Sigmoid colon (tissue), 7 donors: ENCODE data around the gene SMARCC1. TPM values are rescaled to one million over a fixed set of nuclear protein-coding genes. Genes with fewer than 3 reads are reported as not detected.
A peak's percentile ranks its signal among the peaks of the same experiment; 100 is the strongest.

Experiments used
- DNase-seq: peaks from one replicate; pipeline ENCODE4 v3.0.0-alpha.2; 2019
- H3K27ac ChIP-seq, 4 donors: fragments of 200-600 bp; sonication (generic); one replicate each; pipeline ENCODE4 v1.5.1; 2016 to 2019; ENCODE audit warnings: mild to moderate bottlenecking in 1 of 4
- H3K27me3 ChIP-seq, 3 donors: fragments of 200-600 bp; sonication (generic); one replicate each; pipeline ENCODE4 v1.5.1; 2019; ENCODE audit warnings: mild to moderate bottlenecking in 1 of 3
- H3K36me3 ChIP-seq, 4 donors: fragments of 200-600 bp; sonication (generic); one replicate each; pipeline ENCODE4 v1.5.1; 2016 to 2019
- H3K4me1 ChIP-seq, 4 donors: fragments of 200-600 bp; sonication (generic); one replicate each; pipeline ENCODE4 v1.5.1; 2017 to 2019
- H3K4me3 ChIP-seq, 4 donors: fragments of 200-600 bp; sonication (generic); one replicate each; pipeline ENCODE4 v1.5.1; 2017 to 2019; ENCODE audit warnings: mild to moderate bottlenecking in 2 of 4, moderate library complexity in 1 of 4
- H3K9me3 ChIP-seq, 4 donors: fragments of 200-600 bp in 3 of 4; sonication (generic) in 3 of 4; one replicate each; pipeline versions ENCODE4 v1.5.1 to v1.6.1; 2013 to 2019
- EP300 ChIP-seq, 4 donors: sonication (generic); formaldehyde crosslinking; IDR thresholded peaks; one replicate each; pipeline ENCODE4 v1.6.1; 2017; ENCODE audit warnings: antibody characterized with exemption in 4 of 4
- POLR2A ChIP-seq, 2 donors: fragments of 450-650 bp; IDR thresholded peaks; one replicate each; pipeline ENCODE4 v1.6.1; 2016; ENCODE audit warnings: antibody characterized with exemption in 2 of 2, mild to moderate bottlenecking in 2 of 2, moderate library complexity in 2 of 2
- POLR2AphosphoS5 ChIP-seq, 4 donors: sonication (generic); formaldehyde crosslinking; IDR thresholded peaks; one replicate each; pipeline ENCODE4 v1.6.1; 2017; ENCODE audit warnings: antibody characterized with exemption in 4 of 4
- WGBS, 2 donors: extraction: QIAGEN DNeasy Blood & Tissue Kit; methylation state at CpG; one replicate each; pipeline ENCODE4 v1.1.7; 2013; 5-methylcytosine and 5-hydroxymethylcytosine counted together
- intact Hi-C: fragments of 100-400 bp; cut with DNase I; formaldehyde crosslinking; loops from one replicate; pipeline ENCODE4 v1.15.1; 2023
- polyA plus RNA-seq, 3 donors: library from polyadenylated mRNA; stranded (reverse); fragments of 200-250 nt; gene quantifications; one replicate each; pipeline ENCODE4 v1.2.3, GENCODE V29; 2013
- total RNA-seq, 4 donors: library from RNA; depleted of rRNA; stranded (reverse); fragments of >200 nt; gene quantifications; one replicate each; pipeline ENCODE4 v1.1.0, GENCODE V29; 2016
- TF ChIP-seq, protein P1 (sequence below), 4 experiments: fragments of 450-650 bp in 3 of 4; fragments of 200-600 bp in 1 of 4; IDR thresholded peaks; one replicate each; pipeline ENCODE4 v1.5.1; 2016 to 2019; ENCODE audit warnings: antibody characterized with exemption in 4 of 4, mild to moderate bottlenecking in 3 of 4, moderate library complexity in 2 of 4
- donor health status: healthy with polysubstance abuse.
- donor health status: Bipolar disorder and iron deficiency.
- donor health status: healthy.

Gene SMARCC1
- total and polyA plus RNA-seq, 7 donors, result 11.1 to 57.3 (median 43.9) TPM

DNA sequence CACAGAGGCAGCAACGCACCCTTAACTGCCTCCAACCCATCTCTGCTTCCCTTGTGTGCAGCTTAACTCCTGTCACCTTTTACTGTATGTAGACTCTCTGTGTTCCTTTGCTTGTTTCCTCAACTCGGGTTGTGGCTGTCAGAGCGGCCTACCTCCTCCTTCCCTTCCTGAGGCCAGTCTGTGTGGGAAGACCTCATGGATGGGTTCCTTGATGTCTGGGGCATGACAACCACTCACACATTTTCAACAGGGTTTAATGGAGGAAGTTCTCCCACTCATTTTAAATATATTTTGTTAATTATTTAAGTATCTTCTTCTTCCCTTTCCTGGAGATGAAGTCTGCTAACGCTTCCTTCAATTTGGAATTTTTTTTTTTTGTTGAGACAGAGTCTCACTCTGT is 201.2 kb downstream of the SMARCC1 start:
- intact Hi-C loops, result no loop called here
- H3K9me3 ChIP-seq, result no peaks in the 10 kb centered on the region
- 70 to 76% methylated on average over 4 of the region's 4 CpGs for WGBS, 2 donors
- TF ChIP-seq POLR2AphosphoS5 (IDR thresholded peaks at IDR 0.05), result no peak
- TF ChIP-seq POLR2A (IDR thresholded peaks at IDR 0.05), result no peak
- TF ChIP-seq, protein P1, sequence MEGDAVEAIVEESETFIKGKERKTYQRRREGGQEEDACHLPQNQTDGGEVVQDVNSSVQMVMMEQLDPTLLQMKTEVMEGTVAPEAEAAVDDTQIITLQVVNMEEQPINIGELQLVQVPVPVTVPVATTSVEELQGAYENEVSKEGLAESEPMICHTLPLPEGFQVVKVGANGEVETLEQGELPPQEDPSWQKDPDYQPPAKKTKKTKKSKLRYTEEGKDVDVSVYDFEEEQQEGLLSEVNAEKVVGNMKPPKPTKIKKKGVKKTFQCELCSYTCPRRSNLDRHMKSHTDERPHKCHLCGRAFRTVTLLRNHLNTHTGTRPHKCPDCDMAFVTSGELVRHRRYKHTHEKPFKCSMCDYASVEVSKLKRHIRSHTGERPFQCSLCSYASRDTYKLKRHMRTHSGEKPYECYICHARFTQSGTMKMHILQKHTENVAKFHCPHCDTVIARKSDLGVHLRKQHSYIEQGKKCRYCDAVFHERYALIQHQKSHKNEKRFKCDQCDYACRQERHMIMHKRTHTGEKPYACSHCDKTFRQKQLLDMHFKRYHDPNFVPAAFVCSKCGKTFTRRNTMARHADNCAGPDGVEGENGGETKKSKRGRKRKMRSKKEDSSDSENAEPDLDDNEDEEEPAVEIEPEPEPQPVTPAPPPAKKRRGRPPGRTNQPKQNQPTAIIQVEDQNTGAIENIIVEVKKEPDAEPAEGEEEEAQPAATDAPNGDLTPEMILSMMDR (IDR thresholded peaks at IDR 0.05), result no peak
- no peak for TF ChIP-seq EP300 (IDR thresholded peaks at IDR 0.05)
- H3K4me1 ChIP-seq, result peaks cover 0 to 20% (median 16%) of the 10 kb centered on the region in 4 donors
- H3K27ac ChIP-seq, result no peak overlapping the region
- no peak overlapping the region for H3K4me3 ChIP-seq
- H3K27me3 ChIP-seq, result peaks cover 0 to 26% (median 0%) of the 10 kb centered on the region in 3 donors
- peaks cover 0 to 11% (median 2%) of the 10 kb centered on the region in 4 donors for H3K36me3 ChIP-seq
- no peak for DNase-seq

DNA sequence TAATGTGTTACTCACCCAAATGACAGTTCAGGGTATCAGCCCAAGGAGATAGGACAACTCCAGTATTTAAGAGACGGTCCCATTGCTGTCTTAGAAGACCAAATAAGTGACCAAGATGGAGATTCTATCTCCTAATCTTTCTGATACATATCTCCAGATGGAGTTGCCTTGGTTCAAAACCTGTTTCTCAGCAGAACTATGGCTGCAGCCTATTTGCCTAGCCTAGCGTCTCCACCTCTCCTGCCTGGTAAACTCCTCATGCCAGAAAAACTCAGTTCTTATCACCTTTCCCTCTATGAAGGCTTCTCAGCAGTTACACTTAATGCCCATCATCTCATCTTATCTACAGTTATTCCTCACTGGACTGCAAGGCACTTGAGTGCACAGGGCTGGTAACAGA is 201.8 kb downstream of the SMARCC1 start:
- no peak overlapping the region for H3K27ac ChIP-seq
- peaks cover 0 to 26% (median 0%) of the 10 kb centered on the region in 3 donors for H3K27me3 ChIP-seq
- H3K36me3 ChIP-seq, result peaks cover 0 to 5% (median 1%) of the 10 kb centered on the region in 4 donors
- intact Hi-C loops, result loop anchor here (10.0 kb wide), 1 partner anchor 55 kb away; no protein-coding TSS in a partner anchor
- H3K9me3 ChIP-seq, result no peaks in the 10 kb centered on the region
- no peak overlapping the region for H3K4me3 ChIP-seq
- 92 to 93% methylated on average over 2 of the region's 2 CpGs for WGBS, 2 donors
- H3K4me1 ChIP-seq, result peaks cover 0 to 20% (median 16%) of the 10 kb centered on the region in 4 donors
- TF ChIP-seq, protein P1 (IDR thresholded peaks at IDR 0.05), result no peak
- TF ChIP-seq POLR2A (IDR thresholded peaks at IDR 0.05) (no peak), POLR2AphosphoS5 (IDR thresholded peaks at IDR 0.05) (no peak)
- DNase-seq, result no peak

DNA sequence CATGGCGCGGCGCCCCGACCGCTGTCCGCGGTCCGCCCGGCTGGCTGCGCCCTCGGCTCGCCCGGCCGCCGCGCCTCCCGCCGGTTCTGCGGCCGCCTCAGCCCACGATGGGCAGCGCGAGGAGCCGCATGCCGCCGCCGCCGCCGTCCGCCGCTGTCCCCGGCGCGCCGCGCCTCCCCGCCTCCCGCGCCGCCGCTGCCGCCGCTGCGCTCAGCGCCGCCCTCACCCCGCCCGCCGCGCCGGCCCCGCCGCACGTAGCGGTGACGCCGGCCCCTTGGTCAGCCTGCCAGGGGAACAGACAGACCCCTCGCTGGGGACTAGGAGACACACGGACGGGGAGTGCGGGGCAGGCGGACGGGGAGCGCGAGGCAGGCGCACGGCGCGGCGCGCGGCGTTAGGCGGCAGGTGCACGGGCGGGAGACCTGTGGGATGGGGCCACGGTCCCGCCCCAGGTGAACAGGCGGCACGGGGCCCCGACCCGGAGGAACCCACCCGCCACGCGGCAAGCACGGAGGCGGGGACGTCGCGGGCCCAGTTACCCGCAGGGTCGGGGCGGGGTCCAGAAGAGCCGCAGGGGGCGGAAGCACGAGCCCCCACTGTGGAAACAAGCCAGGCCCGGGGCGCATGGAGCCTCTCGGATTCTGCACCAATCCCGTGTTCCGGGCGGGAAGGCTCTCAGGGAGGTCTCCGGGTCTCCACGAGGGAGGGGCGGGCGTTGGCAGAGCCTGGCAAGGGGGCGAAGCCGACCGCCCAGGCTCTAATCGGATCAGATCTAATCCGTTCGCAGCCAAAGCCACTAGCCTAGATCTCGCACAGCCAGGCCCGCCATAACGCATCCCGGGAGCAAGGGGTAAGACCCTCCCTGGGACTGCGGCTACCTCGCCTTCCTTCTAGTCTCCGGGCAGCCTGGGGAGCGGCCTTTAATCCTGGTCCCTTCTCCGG is 202.7 kb downstream of the SMARCC1 start, which contains the start of gene CSPG5:
Gene CSPG5 (minus strand): TSS at position 175 of the 942 bp plus-strand sequence. CDS start 172 bp downstream, at position 3.
- no peaks in the 10 kb centered on the region for H3K36me3 ChIP-seq
- no peaks in the 10 kb centered on the region for H3K9me3 ChIP-seq
- peak within 1 kb of the TSS; percentile 39 to 76 (median 68) for H3K4me3 ChIP-seq
- TF ChIP-seq EP300 (IDR thresholded peaks at IDR 0.05) (no peak), POLR2AphosphoS5 (IDR thresholded peaks at IDR 0.05) (no peak), POLR2A (IDR thresholded peaks at IDR 0.05) (no peak)
- TF ChIP-seq, protein P1 (IDR thresholded peaks at IDR 0.05), result no peak
- peak within 1 kb of the TSS in 1 of 4 donors; percentile 43 for H3K27ac ChIP-seq
- peaks cover 0 to 26% (median 0%) of the 10 kb centered on the region in 3 donors for H3K27me3 ChIP-seq
- H3K4me1 ChIP-seq, result peaks cover 0 to 20% (median 16%) of the 10 kb centered on the region in 4 donors
- intact Hi-C loops, result loop anchor here (10.0 kb wide), 1 partner anchor 54 kb away; no protein-coding TSS in a partner anchor
- no peak for DNase-seq
- 4 to 5% methylated on average over 121 of the region's 121 CpGs for WGBS, 2 donors

GRCh38 chr3:47578119-47578632 is 203.5 kb downstream of the SMARCC1 start:
- Histone ChIP-seq H3K36me3 (no peaks in the 10 kb centered on the region), H3K9me3 (no peaks in the 10 kb centered on the region), H3K27me3 (peaks cover 0 to 26% (median 0%) of the 10 kb centered on the region in 3 donors), H3K4me1 (peaks cover 0 to 20% (median 16%) of the 10 kb centered on the region in 4 donors), H3K27ac (peak overlapping the region in 1 of 4 donors; percentile 43), H3K4me3 (peak overlapping the region; percentile 39 to 76 (median 68))
- TF ChIP-seq, protein P1 (IDR thresholded peaks at IDR 0.05), result no peak
- TF ChIP-seq POLR2A (IDR thresholded peaks at IDR 0.05) (no peak), EP300 (IDR thresholded peaks at IDR 0.05) (no peak), POLR2AphosphoS5 (IDR thresholded peaks at IDR 0.05) (no peak)
- no peak for DNase-seq
- 1% methylated on average over 57 of the region's 57 CpGs for WGBS, 2 donors
- intact Hi-C loops, result loop anchor here (10.0 kb wide), 1 partner anchor 53 kb away; no protein-coding TSS in a partner anchor
